ENCODE results near the gene ZFYVE19.
"Not testable (repeated sequence)": the region's sequence is repeated elsewhere in the genome, so short reads cannot be mapped to it uniquely, and the experiment has no call there.

ZFYVE19 gene

DNA sequence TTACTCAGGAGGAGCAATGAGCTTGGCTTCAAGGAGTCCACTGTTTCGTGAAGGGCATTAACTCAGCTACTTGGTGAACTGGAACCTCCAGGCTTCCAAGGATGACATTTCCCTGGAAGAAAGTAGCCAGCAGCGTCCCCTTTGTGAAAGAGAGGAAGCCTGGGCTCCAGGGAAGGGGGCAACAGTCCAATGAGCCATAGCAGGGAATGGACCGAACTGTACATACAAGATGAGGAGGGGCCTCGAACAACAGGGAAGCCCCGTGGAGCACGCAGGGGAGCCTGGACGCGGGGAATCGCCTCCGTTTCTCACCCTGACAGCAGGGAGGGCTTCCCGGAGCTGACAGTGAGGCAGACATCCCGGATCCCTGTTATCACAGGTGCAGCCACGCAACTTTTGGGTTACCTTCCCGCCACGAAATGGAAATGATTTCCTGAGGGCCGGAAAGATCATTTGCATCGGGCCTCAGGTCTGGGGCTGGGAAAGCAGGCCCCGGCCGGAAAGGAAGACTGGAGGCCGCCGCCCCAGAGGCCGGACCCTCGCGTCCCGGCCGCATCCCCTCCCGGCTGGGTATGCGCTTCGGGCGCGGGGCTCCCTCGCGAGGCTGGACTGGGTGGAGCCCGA, 36.5 kb downstream of the ZFYVE19 start:
- DNase-seq: no peak
- in situ Hi-C loops (cut with MboI; ENCODE audit: low pct_unique_long_range_greater_than_20kb, low sequenced_read_pairs): no loop called here

DNA sequence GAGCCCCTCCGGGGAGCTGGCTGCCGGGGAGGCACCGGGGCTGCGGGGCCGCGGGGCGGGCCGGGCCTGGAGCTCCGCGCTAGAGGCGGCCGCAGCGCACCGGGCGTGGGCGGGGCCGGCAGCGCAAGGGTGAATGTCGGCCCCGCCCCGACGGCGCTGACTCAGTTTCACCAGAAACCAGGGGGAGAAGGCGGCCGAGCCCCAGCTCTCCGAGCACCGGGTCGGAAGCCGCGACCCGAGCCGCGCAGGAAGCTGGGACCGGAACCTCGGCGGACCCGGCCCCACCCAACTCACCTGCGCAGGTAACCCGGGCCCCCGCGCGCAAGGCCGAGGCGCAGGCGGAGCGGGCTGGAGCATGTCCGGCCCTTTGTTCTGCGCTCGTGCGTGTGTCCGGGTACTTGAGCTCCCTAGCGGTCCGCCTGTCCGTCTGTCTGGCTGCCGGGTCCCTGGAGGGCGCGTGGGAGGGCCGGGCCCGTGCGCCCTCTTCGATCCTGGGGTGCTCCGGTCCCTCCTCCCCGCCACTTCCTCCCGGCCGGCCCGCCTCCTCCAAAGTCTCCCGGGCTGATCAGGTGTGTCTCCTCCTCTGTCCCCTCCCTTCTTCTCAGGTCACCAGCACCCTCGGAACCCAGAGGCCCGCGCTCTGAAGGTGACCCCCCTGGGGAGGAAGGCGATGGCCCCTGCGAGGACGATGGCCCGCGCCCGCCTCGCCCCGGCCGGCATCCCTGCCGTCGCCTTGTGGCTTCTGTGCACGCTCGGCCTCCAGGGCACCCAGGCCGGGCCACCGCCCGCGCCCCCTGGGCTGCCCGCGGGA, 37.2 kb downstream of the ZFYVE19 start, which contains the start of gene SPINT1:
Gene SPINT1, plus strand, starts transcription at position 164 of the 811 bp plus-strand sequence. Its CDS starts 507 bp downstream, at position 671.
- in situ Hi-C loops (cut with MboI; ENCODE audit: low pct_unique_long_range_greater_than_20kb, low sequenced_read_pairs): no loop called here
- peak; percentile 14 for DNase-seq

DNA sequence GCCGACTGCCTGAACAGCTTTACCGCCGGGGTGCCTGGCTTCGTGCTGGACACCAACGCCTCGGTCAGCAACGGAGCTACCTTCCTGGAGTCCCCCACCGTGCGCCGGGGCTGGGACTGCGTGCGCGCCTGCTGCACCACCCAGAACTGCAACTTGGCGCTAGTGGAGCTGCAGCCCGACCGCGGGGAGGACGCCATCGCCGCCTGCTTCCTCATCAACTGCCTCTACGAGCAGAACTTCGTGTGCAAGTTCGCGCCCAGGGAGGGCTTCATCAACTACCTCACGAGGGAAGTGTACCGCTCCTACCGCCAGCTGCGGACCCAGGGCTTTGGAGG, 37.8 kb downstream of the ZFYVE19 start:
- DNase-seq: peak; percentile 67
- in situ Hi-C loops (cut with MboI; ENCODE audit: low pct_unique_long_range_greater_than_20kb, low sequenced_read_pairs): no loop called here

DNA sequence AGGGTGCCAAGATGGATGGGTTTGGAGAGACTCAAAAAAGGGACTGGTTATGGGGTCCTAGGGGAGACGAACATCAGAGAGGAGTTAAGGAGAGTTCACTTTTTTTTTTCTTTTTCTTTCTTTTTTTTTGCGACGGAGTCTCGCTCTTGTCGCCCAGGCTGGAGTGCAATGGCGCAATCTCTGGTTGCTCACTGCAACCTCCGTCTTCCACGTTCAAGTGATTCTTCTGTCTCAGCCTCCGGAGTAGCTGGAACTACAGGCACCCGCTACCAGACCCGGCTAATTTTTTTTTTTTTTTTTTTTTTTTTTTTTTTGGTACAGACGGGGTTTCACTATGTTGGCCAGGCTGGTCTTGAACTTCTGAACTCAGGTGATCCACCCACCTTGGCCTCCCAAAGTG, 38.1 kb downstream of the ZFYVE19 start:
- DNase-seq: no peak
- in situ Hi-C loops (cut with MboI; ENCODE audit: low pct_unique_long_range_greater_than_20kb, low sequenced_read_pairs): no loop called here

DNA sequence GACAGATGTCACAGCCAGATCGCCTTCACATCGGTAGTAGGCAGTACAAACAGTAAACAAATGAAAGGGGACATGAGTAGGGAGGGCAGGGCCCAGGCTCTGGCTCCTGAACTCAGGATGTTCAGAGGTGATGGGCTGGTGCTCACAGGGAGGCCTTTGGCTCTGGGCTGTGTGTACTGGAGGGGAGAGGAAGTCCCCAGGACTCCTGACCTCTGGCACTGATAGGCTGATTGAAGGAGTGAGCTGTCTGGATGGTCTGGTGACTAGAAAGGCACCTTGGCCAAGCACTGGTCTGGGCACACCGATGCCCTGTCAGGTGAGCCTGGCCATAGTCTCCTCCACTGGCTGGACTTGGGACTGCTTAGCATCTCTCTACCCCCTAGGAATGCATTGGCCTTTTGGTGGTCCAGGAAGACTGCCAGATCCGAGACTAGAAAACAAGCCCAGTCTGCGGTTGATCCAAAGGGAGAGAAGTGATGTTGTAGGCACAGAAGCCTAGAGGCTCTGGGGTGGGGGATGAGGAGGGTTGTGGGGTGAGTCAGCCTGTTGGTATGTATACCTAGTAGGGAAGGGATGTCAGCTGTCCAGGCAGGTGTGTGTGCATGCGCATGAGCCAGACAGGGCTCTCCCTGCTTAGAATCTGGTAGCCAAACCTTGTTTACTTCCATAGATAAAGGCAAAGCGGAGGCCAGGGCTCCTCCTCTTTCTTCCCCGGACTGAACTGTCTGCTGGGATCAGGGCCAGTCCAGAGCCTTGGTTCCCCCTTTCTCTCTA, 38.8 kb downstream of the ZFYVE19 start:
- in situ Hi-C loops (cut with MboI; ENCODE audit: low pct_unique_long_range_greater_than_20kb, low sequenced_read_pairs): no loop called here
- DNase-seq: no peak

DNA sequence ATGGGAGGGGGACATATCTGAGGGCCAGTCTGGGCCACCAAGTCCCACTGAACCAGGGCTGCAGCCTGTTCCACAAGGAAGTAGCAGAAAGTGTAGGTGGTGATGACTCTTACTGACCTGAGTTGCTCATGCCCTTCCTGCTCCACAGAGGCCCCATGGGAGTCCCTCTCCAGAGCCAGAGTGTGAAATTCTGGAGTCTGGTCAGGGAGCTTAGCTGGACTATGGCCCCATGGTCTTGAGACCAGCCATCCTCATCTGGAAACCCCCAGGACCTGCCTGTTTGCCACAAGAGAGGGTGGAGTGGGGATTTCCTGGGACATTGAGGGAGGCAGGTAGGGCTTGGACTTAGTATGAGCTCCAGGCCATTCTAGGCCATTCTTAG, 39.9 kb downstream of the ZFYVE19 start:
- DNase-seq: no peak
- in situ Hi-C loops (cut with MboI; ENCODE audit: low pct_unique_long_range_greater_than_20kb, low sequenced_read_pairs): no loop called here

DNA sequence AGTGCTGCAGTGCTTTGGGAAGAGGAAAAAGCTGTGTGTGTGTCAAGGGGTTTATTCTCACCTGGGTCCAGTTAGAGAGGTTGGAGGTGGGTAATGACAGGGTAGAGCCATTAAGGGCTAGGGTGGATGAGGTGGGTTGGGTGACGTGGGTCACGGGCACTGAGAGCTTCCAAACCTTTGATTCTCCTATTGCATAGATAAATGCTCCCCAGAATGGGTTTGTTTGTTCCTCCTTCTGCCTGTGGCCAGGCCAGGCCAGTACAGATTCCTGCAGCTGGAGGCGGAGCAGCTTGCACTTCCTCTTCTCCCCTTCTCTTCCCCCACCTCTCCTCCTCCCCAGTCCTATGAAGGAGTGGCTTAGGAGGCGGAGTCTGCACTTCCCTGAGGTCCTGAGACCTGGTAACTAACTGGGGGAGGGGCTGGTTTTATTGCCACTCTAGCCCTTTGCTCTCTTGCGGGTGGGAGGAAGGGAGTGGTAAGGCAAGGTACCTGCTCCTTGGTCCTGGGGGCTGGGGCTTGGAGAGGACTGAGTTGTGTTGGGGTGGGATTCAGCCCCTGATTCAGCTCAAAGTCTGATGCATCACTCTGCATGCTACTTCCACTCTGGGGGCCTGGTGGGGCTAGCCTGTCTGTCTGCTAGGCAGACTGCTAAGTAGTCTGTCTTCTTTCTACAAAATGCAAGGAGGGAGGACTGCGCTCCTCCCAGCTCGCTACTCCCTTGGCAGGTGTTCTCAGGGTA, 40.5 kb downstream of the ZFYVE19 start:
- in situ Hi-C loops (cut with MboI; ENCODE audit: low pct_unique_long_range_greater_than_20kb, low sequenced_read_pairs): no loop called here
- peak; percentile 97 for DNase-seq

DNA sequence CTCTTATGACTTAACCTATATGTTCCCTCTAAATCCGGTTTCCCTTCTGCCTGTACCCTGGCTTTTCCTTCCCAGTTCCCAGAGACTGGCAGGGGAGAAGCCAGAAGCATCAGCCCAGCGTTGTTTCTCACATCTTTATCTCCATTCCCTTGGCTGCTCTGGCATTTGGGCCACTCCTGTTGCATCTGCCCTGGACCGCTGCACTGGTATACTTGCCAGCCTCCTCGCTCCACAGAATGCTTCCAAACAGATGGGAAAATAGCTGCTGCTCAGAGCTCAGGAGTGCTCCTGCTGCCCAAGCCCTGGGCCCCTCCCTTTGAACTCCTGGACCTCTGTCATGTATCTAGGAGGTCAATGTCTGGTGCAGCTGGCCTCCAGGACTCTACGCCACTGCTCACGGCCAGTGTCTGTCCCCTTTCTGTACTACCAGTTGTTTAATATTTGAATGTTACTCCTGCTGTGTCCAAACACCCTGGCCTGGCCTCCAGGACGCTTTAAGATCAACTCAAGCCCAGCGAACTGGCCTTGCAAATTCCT, 43.8 kb downstream of the ZFYVE19 start:
- no peak for DNase-seq
- in situ Hi-C loops (cut with MboI; ENCODE audit: low pct_unique_long_range_greater_than_20kb, low sequenced_read_pairs): no loop called here

DNA sequence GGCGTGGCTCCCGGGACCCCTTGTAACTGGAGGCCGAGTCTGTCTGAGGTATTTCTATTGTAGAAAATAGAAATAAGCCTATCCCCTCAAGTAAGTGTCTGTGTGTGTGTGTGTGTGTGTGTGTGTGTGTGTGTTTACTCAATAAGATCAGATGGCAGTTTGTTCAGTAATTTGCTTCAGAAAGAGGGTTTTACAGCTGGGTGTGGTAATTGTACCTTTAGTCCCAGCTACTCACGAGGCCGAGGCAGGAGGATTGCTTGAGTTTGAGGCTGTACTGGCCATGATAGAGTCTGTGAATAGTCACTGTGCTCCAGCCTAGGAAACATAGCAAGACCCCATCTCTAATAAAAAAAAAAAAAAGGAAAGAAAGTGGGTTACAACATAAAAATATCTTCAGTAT, 45.6 kb downstream of the ZFYVE19 start:
- in situ Hi-C loops (cut with MboI; ENCODE audit: low pct_unique_long_range_greater_than_20kb, low sequenced_read_pairs): no loop called here

DNA sequence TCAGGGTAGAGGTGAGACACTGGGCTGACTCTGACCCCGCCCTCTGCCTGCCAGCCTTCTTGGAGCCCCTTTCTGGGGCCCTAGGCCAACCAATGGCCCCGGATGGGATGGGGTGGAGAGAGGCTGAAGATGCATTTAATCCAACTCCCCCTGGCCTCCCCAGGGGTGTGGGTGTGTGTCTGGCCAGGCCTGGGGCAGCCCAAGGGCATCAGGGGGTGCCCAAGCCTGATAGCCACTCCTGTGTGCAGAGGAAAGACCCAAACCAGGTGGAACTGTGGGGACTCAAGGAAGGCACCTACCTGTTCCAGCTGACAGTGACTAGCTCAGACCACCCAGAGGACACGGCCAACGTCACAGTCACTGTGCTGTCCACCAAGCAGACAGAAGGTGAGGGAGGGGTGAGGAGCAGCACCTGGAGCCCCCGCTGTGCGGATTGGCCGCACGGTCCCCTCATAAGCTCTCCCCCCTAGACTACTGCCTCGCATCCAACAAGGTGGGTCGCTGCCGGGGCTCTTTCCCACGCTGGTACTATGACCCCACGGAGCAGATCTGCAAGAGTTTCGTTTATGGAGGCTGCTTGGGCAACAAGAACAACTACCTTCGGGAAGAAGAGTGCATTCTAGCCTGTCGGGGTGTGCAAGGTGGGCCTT, 46.5 kb downstream of the ZFYVE19 start:
- no peak for DNase-seq
- in situ Hi-C loops (cut with MboI; ENCODE audit: low pct_unique_long_range_greater_than_20kb, low sequenced_read_pairs): no loop called here

More for the DNA sequence above, 45.6 kb downstream of the ZFYVE19 start:
- DNase-seq: no peak

DNA sequence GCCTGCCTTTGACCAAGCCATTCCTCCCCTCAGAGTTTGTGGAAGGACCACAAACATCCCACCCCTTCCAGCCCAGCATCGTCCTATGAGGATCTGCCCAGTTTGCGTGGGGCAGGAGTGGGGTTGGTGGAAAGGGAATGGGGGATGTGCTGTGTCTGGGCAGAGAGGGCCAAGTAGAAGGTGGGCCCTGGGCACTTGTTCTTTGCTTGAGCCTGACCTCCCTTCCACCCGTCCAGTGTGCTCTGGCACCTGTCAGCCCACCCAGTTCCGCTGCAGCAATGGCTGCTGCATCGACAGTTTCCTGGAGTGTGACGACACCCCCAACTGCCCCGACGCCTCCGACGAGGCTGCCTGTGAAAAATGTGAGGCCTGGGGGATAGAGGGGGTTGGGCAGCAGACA, 47.3 kb downstream of the ZFYVE19 start:
- DNase-seq: no peak
- in situ Hi-C loops (cut with MboI; ENCODE audit: low pct_unique_long_range_greater_than_20kb, low sequenced_read_pairs): no loop called here

DNA sequence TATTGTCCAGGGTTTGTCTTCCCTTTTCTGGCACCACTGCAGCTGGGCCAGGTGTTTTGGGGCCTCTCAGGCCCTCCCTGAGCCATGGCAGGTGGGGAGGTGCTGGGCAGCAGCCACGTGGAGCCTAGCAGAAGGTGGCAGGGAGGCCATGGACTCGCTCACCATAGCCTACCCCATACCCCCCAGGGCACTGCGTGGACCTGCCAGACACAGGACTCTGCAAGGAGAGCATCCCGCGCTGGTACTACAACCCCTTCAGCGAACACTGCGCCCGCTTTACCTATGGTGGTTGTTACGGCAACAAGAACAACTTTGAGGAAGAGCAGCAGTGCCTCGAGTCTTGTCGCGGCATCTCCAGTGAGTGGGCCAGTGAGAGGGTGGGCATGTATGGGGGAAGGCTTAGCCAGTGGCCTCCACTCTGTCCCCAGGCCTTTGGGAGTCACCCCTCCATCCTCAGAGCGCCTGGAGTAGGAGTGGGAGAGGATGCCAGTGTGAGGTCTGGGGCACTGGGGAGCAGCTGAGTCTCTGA, 48.9 kb downstream of the ZFYVE19 start:
- in situ Hi-C loops (cut with MboI; ENCODE audit: low pct_unique_long_range_greater_than_20kb, low sequenced_read_pairs): no loop called here
- no peak for DNase-seq

DNA sequence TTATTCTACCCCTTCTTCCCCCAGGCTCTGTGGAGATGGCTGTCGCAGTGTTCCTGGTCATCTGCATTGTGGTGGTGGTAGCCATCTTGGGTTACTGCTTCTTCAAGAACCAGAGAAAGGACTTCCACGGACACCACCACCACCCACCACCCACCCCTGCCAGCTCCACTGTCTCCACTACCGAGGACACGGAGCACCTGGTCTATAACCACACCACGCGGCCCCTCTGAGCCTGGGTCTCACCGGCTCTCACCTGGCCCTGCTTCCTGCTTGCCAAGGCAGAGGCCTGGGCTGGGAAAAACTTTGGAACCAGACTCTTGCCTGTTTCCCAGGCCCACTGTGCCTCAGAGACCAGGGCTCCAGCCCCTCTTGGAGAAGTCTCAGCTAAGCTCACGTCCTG, 49.9 kb downstream of the ZFYVE19 start:
- in situ Hi-C loops (cut with MboI; ENCODE audit: low pct_unique_long_range_greater_than_20kb, low sequenced_read_pairs): no loop called here
- no peak for DNase-seq

DNA sequence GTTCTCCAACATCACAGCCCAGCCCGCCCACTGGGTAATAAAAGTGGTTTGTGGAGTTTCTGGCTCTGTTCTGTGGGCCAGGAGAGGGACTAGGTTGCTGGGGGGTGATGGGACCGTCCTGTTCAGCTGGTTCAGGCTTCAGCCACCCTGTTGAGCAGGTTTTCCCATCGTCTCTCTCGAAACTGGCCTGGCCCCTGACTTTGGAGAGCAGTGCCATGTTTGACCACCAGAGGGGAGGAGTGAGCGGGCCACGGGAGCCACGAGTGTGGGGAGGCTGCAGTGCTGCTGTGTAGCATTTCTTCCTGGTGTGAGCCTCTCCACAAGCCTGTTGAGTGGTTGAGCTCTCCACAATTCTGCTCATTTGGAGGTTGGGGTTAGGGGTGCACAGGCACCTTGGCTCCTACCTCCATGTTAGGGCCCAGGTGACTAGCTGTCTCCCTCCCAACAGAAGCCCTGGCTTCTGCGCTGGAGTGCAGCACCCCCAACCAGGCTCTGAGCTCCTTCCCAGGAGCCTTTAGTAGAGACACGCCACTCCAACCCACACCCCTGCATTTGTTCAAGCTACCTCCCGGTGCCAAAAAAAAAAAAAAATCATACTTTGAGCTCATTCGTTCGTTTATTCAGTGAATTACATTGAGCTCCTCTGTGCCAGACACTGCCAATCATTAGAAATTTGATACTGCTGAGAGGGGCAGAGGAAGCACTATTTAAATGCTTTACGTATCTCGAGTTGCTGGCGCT, 50.9 kb downstream of the ZFYVE19 start:
- in situ Hi-C loops (cut with MboI; ENCODE audit: low pct_unique_long_range_greater_than_20kb, low sequenced_read_pairs): no loop called here
- peak; percentile 80 for DNase-seq

DNA sequence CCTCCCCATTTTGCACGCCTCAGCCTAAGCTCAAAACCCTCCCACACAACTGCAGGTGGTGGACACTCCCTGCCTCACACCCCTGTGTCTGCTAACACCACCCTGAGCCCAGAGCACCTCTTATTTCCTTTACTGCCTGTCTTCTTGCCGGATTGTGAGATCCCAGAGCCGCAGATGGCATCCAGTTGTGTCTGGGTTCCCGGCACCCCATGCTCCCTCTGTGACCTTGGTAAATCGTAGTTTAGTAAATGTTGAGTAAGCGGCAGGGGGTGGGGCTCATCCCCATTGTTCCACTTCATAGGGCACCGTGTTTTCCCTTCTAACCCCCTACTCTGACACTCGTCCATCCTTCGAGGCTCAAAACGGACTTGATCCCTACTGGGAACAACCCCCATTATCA, 51.8 kb downstream of the ZFYVE19 start:
- no peak for DNase-seq
- in situ Hi-C loops (cut with MboI; ENCODE audit: low pct_unique_long_range_greater_than_20kb, low sequenced_read_pairs): no loop called here

DNA sequence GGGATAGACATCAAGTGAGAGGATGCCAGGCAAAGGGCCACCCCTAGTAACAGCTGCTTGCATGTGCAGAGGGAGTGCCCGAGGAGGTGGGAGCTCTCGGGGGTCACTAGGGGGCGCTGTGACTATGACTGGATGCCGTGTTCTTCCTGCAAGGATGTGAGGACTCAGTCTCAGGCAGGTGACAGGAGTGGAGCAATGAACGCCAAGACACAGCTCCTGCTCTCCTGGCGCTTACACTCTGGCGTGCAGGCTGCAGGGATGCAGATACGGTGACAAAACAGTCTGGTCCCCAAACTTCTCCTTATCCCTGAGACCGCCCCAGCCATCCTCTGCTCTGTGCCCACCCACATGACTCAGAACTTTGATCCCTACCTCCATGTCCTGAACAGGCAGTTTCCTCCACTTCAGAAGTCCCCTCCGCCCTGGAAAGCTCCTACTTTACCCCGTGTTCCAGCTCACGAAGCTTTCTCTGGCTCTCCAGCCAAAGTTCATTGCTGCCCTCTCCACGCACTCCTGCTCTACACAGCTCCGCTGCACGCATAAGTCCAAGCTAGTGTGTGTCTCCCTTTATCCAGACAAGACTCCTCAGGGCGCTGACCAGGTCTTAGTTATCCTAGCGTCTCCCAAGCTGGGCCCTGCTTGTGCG, 52.4 kb downstream of the ZFYVE19 start:
- in situ Hi-C loops (cut with MboI; ENCODE audit: low pct_unique_long_range_greater_than_20kb, low sequenced_read_pairs): no loop called here
- peak; percentile 87 for DNase-seq

DNA sequence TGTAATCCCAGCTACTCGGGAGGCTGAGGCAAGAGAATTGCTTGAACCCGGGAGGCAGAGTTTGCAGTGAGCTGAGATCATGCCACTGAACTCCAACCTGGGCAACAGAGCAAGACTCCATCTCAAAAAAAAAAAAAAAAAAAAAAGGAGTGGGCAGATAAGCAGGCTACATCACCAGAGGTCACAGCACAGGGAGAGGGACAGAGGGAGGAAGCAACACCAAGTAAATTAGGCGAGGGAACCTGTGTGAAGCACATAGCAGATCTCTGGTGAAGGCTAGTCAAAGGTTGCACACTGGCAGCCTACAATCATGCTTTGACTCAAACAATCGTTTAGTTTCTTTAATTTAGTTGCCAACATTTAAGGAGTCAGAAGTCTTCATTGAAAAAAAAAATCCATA, 54.3 kb downstream of the ZFYVE19 start:
- in situ Hi-C loops (cut with MboI; ENCODE audit: low pct_unique_long_range_greater_than_20kb, low sequenced_read_pairs); DNase-seq: not testable (repeated sequence)

All from KBM-7 (cell line).